ENCODE measurements around the gene MED17.
A peak's percentile ranks its signal among the peaks of the same experiment; 100 is the strongest.
"Not testable (repeated sequence)": the region's sequence is repeated elsewhere in the genome, so short reads cannot be mapped to it uniquely, and the experiment has no call there.

Gene MED17

GRCh38 chr11:93784145-93784934 lies at the start of gene MED17:
TSS of gene MED17 (plus strand) at chr11:93784282. CDS start at chr11:93784514, 232 bp downstream.
- peak; percentile 96 for DNase-seq

- no peak for DNase-seq
Measured at GRCh38 chr11:93734427-93735222, 49.5 kb upstream of the MED17 start.

- DNase-seq = no peak
Measured at GRCh38 chr11:93735627-93736026, 48.5 kb upstream of the MED17 start.

GRCh38 chr11:93736129-93736528 lies 48.0 kb upstream of the MED17 start:
- DNase-seq = no peak

GRCh38 chr11:93737904-93738612 lies 46.0 kb upstream of the MED17 start:
- no peak for DNase-seq

- no peak for DNase-seq
Measured at GRCh38 chr11:93738647-93739081, 45.4 kb upstream of the MED17 start.

GRCh38 chr11:93740031-93740729 lies 43.9 kb upstream of the MED17 start:
- no peak for DNase-seq

- DNase-seq = peak; percentile 81
Measured at GRCh38 chr11:93740730-93741093, 43.4 kb upstream of the MED17 start.

- peak; percentile 99 for DNase-seq
Measured at GRCh38 chr11:93741094-93741881, 42.8 kb upstream of the MED17 start, which contains the start of the genes C11orf54 and TAF1D. TSS of gene C11orf54 (plus strand) at chr11:93741672. CDS start at chr11:93747394, 5,722 bp downstream. TSS of gene TAF1D (minus strand) at chr11:93741495. CDS start at chr11:93739304, 2,191 bp downstream.

GRCh38 chr11:93741882-93742226 lies 42.2 kb upstream of the MED17 start:
- DNase-seq = peak; percentile 88

GRCh38 chr11:93743291-93743690 lies 40.8 kb upstream of the MED17 start:
- no peak for DNase-seq

GRCh38 chr11:93744669-93745004 lies 39.4 kb upstream of the MED17 start:
- no peak for DNase-seq

GRCh38 chr11:93745005-93745755 lies 38.9 kb upstream of the MED17 start:
- DNase-seq = not testable (repeated sequence)

GRCh38 chr11:93746101-93746500 lies 38.0 kb upstream of the MED17 start:
- DNase-seq = no peak

- no peak for DNase-seq
Measured at GRCh38 chr11:93747122-93747521, 37.0 kb upstream of the MED17 start.

- DNase-seq = no peak
Measured at GRCh38 chr11:93751001-93751400, 33.1 kb upstream of the MED17 start.

- no peak for DNase-seq
Measured at GRCh38 chr11:93753241-93753640, 30.8 kb upstream of the MED17 start.

GRCh38 chr11:93756748-93757147 lies 27.3 kb upstream of the MED17 start:
- DNase-seq = no peak

GRCh38 chr11:93757301-93757700 lies 26.8 kb upstream of the MED17 start:
- DNase-seq = no peak

GRCh38 chr11:93757924-93758865 lies 25.9 kb upstream of the MED17 start:
- no peak for DNase-seq
